Right hindlimb (tissue), 1 donor: Measurements from ENCODE around the gene CFAP221.

Source experiments
- DNase-seq: peaks from one replicate; pipeline ENCODE4 v3.0.0-alpha.2; 2018

CFAP221 gene

GRCh38 chr2:119647440-119648169 lies 103.4 kb downstream of the CFAP221 start:
- no peak for DNase-seq

GRCh38 chr2:119649364-119649917 lies 105.2 kb downstream of the CFAP221 start:
- no peak for DNase-seq

- DNase-seq = no peak
Observed at GRCh38 chr2:119650206-119650605, 106.0 kb downstream of the CFAP221 start.

GRCh38 chr2:119650846-119651370 lies 106.7 kb downstream of the CFAP221 start:
- no peak for DNase-seq

GRCh38 chr2:119657466-119658145 lies 113.4 kb downstream of the CFAP221 start:
- no peak for DNase-seq

- no peak for DNase-seq
Observed at GRCh38 chr2:119659601-119660342, 115.5 kb downstream of the CFAP221 start.

- DNase-seq = no peak
Observed at GRCh38 chr2:119660343-119660658, 116.1 kb downstream of the CFAP221 start.

- no peak for DNase-seq
Observed at GRCh38 chr2:119662297-119662696, 118.0 kb downstream of the CFAP221 start.

GRCh38 chr2:119668546-119668945 lies 124.3 kb downstream of the CFAP221 start:
- no peak for DNase-seq

- DNase-seq = no peak
Observed at GRCh38 chr2:119671016-119671415, 126.8 kb downstream of the CFAP221 start.

GRCh38 chr2:119671752-119672151 lies 127.5 kb downstream of the CFAP221 start:
- no peak for DNase-seq

- no peak for DNase-seq
Observed at GRCh38 chr2:119672161-119672862, 128.1 kb downstream of the CFAP221 start.

- no peak for DNase-seq
Observed at GRCh38 chr2:119673796-119674195, 129.5 kb downstream of the CFAP221 start.

- no peak for DNase-seq
Observed at GRCh38 chr2:119674711-119675500, 130.7 kb downstream of the CFAP221 start.

- DNase-seq = no peak
Observed at GRCh38 chr2:119678021-119678656, 133.9 kb downstream of the CFAP221 start.

- no peak for DNase-seq
Observed at GRCh38 chr2:119679526-119679837, 135.2 kb downstream of the CFAP221 start.

- no peak for DNase-seq
Observed at GRCh38 chr2:119679846-119680245, 135.6 kb downstream of the CFAP221 start.

- no peak for DNase-seq
Observed at GRCh38 chr2:119680457-119681202, 136.4 kb downstream of the CFAP221 start.

GRCh38 chr2:119681203-119681867 lies 137.1 kb downstream of the CFAP221 start:
- no peak for DNase-seq

GRCh38 chr2:119681868-119682220 lies 137.6 kb downstream of the CFAP221 start:
- no peak for DNase-seq
